Effector memory CD8-positive, alpha-beta T cell (primary cell): ENCODE results near the gene CDK19.
A peak's percentile ranks its signal among the peaks of the same experiment; 100 is the strongest.

ENCODE experiments used
- ATAC-seq: fragments of 150-1000 bp; cut with Tn5 transposase; replicated peaks from 2 replicates; pipeline ENCODE4 v1.10.0; 2021; ENCODE audit warnings: mild to moderate bottlenecking, moderate library complexity
- DNase-seq, 3 experiments: peaks; one replicate each; pipeline ENCODE4 v3.0.0; 2021
- H3K27ac Mint-ChIP-seq, 2 donors: one replicate each; pipeline ENCODE4 v1.8.0; 2022; ENCODE audit warnings: mild to moderate bottlenecking in 2 of 2, mixed read lengths in 2 of 2, moderate library complexity in 2 of 2
- H3K27me3 Mint-ChIP-seq, 2 donors: one replicate each; pipeline ENCODE4 v1.8.0; 2022; ENCODE audit warnings: mixed read lengths in 2 of 2
- H3K36me3 Mint-ChIP-seq: one replicate; pipeline ENCODE4 v1.8.0; 2022; ENCODE audit warnings: mild to moderate bottlenecking, moderate library complexity, mixed read lengths; ENCODE audit not compliant: insufficient read depth
- H3K4me1 Mint-ChIP-seq, 2 donors: one replicate each; pipeline ENCODE4 v1.8.0; 2022; ENCODE audit warnings: low read depth in 2 of 2, mixed read lengths in 2 of 2
- H3K4me3 Mint-ChIP-seq, 2 donors: one replicate each; pipeline ENCODE4 v1.8.0; 2022; ENCODE audit warnings: mild to moderate bottlenecking in 2 of 2, mixed read lengths in 2 of 2, moderate library complexity in 2 of 2
- H3K9me3 Mint-ChIP-seq, 2 donors: one replicate each; pipeline ENCODE4 v1.8.0; 2022; ENCODE audit warnings: mixed read lengths in 2 of 2

Gene CDK19

DNA sequence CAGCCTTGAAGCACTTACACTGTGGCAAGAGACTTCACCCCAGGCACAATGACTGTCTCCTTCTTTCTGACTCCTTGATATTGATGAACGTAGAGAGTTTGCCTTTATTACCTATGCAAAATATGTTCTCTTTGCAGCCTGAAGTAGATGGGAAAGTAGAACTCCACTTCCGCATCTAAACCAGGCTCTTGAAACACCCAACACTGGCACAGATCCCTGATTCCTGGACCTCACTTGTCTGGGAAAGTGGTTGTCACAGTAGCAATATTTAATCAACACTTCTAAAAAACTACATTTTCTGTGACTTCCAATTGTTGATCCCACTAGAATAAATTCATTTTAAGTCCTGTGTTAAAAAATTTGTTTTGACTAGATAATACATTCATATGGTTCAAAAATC is 143.1 kb downstream of the CDK19 start:
- ATAC-seq (no peak), DNase-seq (no peak)
- H3K4me3 Mint-ChIP-seq = no peak overlapping the region
- H3K36me3 Mint-ChIP-seq = no peaks in the 10 kb centered on the region
- H3K9me3 Mint-ChIP-seq = no peaks in the 10 kb centered on the region
- H3K4me1 Mint-ChIP-seq = no peaks in the 10 kb centered on the region
- H3K27me3 Mint-ChIP-seq = no peaks in the 10 kb centered on the region
- H3K27ac Mint-ChIP-seq = no peak overlapping the region

DNA sequence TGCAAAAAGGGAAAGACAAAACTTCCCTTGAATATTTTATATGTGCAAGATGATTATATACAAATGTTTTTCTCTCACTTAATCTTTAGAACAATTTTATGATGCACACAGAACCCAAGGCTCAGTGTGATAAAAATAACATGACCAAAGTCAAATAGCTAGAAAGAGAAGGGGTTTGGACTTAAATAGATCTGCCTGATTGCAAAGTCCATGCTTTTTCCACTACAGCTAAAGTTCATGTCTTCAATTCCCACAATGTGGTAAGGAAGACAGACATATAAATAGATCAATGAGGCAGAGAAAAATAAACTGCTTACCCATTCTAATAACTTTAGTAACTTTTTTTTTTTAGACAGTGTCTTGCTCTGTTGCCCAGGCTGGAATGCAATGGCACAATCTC is 143.8 kb downstream of the CDK19 start:
- no peak for ATAC-seq
- H3K27ac Mint-ChIP-seq = no peak overlapping the region
- no peaks in the 10 kb centered on the region for H3K9me3 Mint-ChIP-seq
- no peaks in the 10 kb centered on the region for H3K27me3 Mint-ChIP-seq
- no peak overlapping the region for H3K4me3 Mint-ChIP-seq
- no peak for DNase-seq
- no peaks in the 10 kb centered on the region for H3K4me1 Mint-ChIP-seq
- no peaks in the 10 kb centered on the region for H3K36me3 Mint-ChIP-seq

DNA sequence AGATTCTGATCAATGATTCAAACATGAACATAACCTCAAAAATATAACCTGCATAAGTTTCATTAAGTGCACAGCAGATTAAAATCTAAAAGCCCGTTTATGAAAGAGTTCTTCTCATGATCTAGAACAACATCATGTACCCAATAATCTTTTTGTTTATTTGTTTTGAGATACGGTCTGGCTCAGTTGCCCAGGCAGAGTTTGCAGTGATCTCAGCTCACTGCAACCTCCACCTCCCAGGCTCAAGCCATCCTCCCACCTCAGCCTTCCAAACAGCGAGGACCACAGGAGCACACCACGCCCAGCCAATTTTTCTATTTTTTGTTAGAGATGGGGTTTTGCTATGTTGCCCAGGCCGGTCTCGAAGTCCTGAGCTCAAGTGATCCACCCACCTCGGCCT is 149.7 kb downstream of the CDK19 start:
- Mint-ChIP-seq H3K9me3 (no peaks in the 10 kb centered on the region), H3K4me1 (peaks cover 0 to 4% of the 10 kb centered on the region in 2 donors), H3K36me3 (no peaks in the 10 kb centered on the region), H3K27me3 (no peaks in the 10 kb centered on the region), H3K4me3 (no peak overlapping the region), H3K27ac (peak overlapping the region in 1 of 2 donors; percentile 6)
- DNase-seq (no peak), ATAC-seq (no peak)

DNA sequence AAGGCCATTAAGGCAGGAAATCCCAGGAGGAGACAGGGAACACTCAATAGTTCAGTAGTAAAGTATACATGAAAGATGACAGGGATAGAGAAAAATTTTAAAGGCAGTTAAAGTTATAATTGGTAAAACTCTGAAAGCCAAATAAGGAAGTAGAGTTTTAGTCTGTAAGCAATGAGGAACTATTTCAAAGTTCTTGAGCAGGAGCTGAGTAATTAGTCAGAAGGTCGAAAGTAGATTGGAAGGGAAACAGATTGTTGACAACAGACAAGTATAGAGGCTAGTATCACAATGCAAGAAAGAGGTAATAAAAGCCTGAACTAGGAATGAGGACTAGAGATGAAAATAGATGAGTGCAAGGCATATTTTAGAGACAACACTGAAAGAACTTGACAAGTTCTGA is 150.3 kb downstream of the CDK19 start:
- H3K27ac Mint-ChIP-seq = peak overlapping the region in 1 of 2 donors; percentile 6

DNA sequence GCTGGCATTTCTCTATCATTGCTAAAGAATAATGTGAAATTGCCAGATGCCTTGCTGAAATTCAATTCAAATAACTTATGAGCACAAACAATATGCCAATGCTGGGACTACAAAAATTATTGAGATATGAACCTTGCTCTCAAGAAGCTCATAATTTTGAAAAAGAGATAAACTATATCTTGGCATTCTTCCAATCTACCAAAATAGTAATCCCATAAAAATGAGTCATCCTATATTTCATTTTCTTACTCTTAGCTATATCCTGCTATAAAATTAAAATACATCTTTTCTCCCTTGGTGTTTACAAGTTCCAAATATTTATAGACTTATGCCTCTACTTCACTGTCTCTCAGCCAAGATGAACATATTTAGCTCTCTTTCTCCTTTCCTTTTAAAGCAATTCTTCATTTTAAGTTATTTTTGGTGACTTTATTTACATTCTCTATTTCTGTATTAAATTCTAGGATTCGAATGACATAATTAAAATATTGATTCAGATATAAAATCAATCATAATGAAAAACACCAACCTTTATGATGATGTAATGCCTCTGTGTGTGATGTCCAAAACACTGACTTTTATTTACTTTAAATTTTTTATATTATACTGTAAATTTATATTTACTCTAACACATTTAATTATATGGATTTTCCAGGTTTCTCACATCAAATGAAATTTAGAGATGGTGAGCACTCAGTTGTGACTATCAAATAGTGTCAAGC is 152.6 kb downstream of the CDK19 start:
- Mint-ChIP-seq H3K4me1 (peaks cover 0 to 4% of the 10 kb centered on the region in 2 donors), H3K27me3 (no peaks in the 10 kb centered on the region), H3K4me3 (no peak overlapping the region), H3K27ac (no peak overlapping the region), H3K36me3 (no peaks in the 10 kb centered on the region), H3K9me3 (no peaks in the 10 kb centered on the region)
- DNase-seq (no peak), ATAC-seq (no peak)

More for the DNA sequence above, 150.3 kb downstream of the CDK19 start:
- Mint-ChIP-seq H3K4me3 (no peak overlapping the region), H3K36me3 (no peaks in the 10 kb centered on the region), H3K4me1 (peaks cover 0 to 4% of the 10 kb centered on the region in 2 donors), H3K9me3 (no peaks in the 10 kb centered on the region), H3K27me3 (no peaks in the 10 kb centered on the region)
- ATAC-seq = no peak
- DNase-seq = no peak

DNA sequence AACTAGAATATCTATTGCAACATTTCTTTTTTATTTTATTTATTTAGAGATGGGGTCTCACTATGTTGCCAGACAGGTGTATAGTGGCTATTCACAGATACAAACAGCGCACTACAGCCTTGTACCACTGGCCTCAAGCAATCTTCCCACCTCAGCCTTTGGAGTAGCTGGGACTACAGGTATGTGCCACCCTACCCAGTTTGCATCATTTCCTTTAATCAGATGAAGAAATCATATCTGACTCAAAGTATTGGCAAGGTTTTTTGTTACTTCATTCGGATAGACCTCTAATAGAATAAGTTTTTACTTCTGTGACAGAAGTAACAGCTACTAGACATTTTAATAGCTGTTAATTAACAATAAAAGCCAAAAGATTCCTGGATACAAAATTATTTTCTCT is 153.9 kb downstream of the CDK19 start:
- ATAC-seq (no peak), DNase-seq (no peak)
- Mint-ChIP-seq H3K9me3 (no peaks in the 10 kb centered on the region), H3K27ac (no peak overlapping the region), H3K27me3 (no peaks in the 10 kb centered on the region), H3K4me1 (peaks cover 0 to 4% of the 10 kb centered on the region in 2 donors), H3K36me3 (no peaks in the 10 kb centered on the region), H3K4me3 (no peak overlapping the region)

DNA sequence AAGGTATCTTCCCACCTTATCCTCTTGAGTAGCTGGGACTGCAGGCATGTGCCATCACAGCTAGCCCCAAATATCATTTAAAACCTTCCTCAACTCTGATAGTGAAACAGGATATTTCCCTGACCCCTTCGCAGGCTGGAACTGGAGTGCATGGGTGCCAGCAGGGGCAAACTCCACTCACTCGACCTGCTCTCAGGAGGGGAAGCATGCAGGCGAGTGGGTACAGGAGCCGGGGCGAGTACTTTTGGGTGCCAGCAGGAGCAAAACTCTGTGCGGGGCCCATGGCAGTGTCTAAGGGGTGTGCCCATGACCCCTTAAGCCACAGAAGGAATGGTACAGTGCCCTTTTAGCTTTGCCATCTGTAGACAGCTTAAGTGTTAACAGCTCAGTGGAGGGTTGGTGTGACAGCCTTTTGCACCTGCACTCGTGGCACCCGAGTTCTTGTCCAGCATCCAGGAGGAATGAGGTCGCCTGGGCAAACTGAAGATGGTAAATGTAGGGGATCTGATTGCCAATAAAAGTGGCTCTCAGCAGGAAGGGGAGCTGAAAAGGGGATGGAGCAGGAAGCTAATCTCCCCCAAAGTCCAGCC is 155.1 kb downstream of the CDK19 start:
- ATAC-seq = no peak
- Mint-ChIP-seq H3K27ac (no peak overlapping the region), H3K9me3 (no peaks in the 10 kb centered on the region), H3K27me3 (no peaks in the 10 kb centered on the region), H3K4me1 (peaks cover 0 to 4% of the 10 kb centered on the region in 2 donors), H3K36me3 (no peaks in the 10 kb centered on the region), H3K4me3 (no peak overlapping the region)
- no peak for DNase-seq

DNA sequence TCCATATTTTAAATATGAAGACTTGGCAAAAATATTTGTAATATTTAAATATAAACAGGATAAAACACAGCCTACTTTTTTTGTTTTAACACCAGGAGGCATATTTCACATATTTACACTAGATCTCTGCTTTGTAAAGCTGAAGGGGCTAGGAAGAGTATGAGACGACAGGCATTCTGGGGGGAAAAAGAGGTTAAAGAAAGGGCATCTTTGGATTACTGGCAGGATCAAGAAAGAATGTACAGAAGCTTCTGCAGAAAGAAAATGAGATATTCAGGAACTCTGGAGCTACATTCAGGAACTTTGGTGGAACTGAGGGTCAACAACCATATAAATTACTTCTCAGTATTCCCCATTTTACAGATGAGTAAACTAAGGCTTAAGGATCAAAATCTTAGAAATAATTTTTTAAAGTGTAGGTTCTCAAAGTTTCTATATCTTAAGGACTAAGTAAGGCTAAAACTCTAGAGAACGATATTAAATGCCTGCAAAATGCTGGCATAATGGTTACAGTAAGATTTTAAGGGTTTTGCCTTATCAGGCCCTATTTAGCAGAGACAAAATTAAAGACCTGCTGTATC is 156.5 kb downstream of the CDK19 start:
- DNase-seq (no peak), ATAC-seq (no peak)
- Mint-ChIP-seq H3K4me3 (no peak overlapping the region), H3K27ac (no peak overlapping the region), H3K27me3 (no peaks in the 10 kb centered on the region), H3K36me3 (no peaks in the 10 kb centered on the region), H3K9me3 (no peaks in the 10 kb centered on the region), H3K4me1 (no peaks in the 10 kb centered on the region)

DNA sequence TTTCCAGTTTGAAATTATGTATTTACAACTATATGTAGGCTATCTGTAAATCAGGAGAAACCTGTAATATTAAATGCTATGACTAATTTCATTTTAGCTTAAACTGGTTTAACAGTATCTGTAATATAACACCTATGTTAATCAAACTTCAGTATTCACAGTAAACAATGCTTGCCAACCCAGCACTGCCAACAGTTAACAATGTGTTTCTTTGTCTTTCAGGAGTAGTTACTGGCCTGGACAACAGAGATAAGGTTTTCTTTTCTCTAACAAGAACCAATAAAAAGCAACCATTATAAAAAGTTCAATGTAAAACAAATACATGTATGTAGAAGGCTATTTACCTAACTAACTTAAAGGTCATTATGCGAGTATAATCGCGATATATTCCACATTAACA is 158.8 kb downstream of the CDK19 start:
- H3K36me3 Mint-ChIP-seq = no peaks in the 10 kb centered on the region
- H3K4me1 Mint-ChIP-seq = peaks cover 0 to 1% of the 10 kb centered on the region in 2 donors
- no peak overlapping the region for H3K4me3 Mint-ChIP-seq
- DNase-seq (no peak), ATAC-seq (no peak)
- no peaks in the 10 kb centered on the region for H3K27me3 Mint-ChIP-seq
- no peaks in the 10 kb centered on the region for H3K9me3 Mint-ChIP-seq
- no peak overlapping the region for H3K27ac Mint-ChIP-seq

DNA sequence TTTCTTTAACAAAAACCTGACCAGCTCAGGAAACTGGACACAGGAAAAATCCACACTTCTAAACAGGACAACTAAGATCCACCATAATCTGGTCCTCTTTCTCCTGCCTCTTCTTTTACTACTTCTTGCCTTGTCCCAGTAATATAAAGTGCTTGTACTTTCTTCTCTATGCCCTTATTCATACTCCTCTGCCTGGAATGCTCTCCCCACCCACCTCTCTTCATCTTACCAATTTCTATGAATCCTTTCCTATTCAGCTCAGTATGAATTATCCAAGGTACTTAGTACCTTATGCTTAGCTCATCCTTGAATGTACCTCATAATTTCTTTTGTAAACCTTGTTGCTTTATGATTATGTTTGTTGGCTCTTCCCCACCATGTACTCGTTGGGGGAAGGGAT is 159.4 kb downstream of the CDK19 start:
- Mint-ChIP-seq H3K4me3 (no peak overlapping the region), H3K27me3 (no peaks in the 10 kb centered on the region), H3K9me3 (no peaks in the 10 kb centered on the region), H3K4me1 (peaks cover 0 to 1% of the 10 kb centered on the region in 2 donors), H3K27ac (no peak overlapping the region), H3K36me3 (no peaks in the 10 kb centered on the region)
- DNase-seq = no peak
- ATAC-seq = no peak

DNA sequence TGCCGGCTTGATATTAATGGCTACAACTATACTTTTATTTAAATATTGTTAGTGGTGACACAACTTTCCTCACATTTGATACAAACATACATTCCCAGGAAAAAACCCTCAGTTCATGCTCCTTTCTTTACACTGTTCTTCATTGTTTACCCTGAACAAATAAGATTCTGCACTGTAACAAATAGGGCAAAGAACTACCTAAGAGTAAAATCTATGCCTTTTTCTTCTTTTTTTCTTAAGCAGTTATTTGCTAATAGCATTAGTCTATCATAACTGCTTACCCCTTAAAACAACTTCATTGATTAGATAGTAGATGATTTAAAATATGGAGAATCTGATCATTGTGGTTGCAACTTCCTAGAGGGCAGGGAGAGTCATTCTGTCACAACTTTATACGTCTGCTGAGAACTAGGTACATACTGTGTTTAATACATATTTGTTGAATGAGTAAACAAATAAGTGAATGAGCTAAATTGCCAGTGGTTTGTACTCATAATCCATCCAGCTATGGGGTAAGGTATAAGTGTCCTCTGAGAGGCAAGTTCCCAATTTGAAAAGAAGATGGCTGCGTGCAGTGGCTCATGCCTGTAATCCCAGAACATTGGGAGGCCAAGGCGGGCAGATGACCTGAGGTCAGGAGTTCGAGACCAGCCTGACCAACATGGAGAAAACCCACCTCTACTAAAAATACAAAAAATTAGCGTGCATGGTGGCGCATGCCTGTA is 161.0 kb downstream of the CDK19 start:
- no peak for DNase-seq
- Mint-ChIP-seq H3K9me3 (no peaks in the 10 kb centered on the region), H3K27ac (no peak overlapping the region), H3K4me3 (no peak overlapping the region), H3K27me3 (no peaks in the 10 kb centered on the region), H3K36me3 (no peaks in the 10 kb centered on the region), H3K4me1 (peaks cover 0 to 1% of the 10 kb centered on the region in 2 donors)
- no peak for ATAC-seq

DNA sequence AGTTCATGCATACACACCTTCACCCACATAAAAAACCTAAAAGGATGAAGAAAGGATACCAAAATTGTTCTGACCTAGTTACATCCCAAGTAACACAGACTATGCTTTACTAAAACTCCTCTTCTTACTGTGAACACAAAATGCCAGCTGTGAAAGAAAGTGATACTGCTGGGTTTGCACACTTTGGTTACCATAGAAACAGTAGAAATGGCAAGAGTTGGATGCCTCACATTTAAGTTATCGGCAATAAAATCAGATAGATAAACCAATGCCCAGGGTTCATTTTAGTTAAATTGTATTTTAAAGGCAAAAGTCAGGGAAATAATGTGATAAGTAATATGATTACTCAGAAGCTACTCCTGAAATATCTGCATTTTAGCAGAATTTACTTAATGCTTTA is 161.9 kb downstream of the CDK19 start:
- Mint-ChIP-seq H3K36me3 (peaks cover 5% of the 10 kb centered on the region), H3K27ac (no peak overlapping the region), H3K4me3 (no peak overlapping the region), H3K4me1 (peaks cover 0 to 1% of the 10 kb centered on the region in 2 donors), H3K9me3 (no peaks in the 10 kb centered on the region), H3K27me3 (no peaks in the 10 kb centered on the region)
- DNase-seq (no peak), ATAC-seq (no peak)

DNA sequence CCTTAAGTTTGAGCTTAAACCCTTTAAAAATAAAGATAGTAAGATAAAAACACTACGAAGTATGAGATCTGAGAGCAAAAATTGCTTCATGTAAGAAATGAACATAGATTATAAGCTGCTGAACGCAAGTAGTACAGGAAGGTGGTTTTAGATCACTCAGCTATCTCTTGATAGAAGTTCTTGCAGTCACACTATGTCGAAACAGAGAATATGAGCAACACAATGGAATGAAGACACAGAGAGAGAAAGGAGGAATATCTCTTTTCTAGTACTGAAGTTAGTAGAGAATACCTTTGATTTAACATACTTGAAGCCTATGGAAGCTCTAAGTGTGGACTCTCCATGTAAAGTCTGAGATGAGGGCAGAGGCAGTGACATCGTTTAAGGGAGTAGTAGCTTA is 162.7 kb downstream of the CDK19 start:
- Mint-ChIP-seq H3K4me3 (no peak overlapping the region), H3K27ac (peak overlapping the region in 1 of 2 donors; percentile 57), H3K27me3 (no peaks in the 10 kb centered on the region), H3K36me3 (peaks cover 5% of the 10 kb centered on the region), H3K9me3 (no peaks in the 10 kb centered on the region), H3K4me1 (peaks cover 0 to 1% of the 10 kb centered on the region in 2 donors)
- ATAC-seq = no peak
- no peak for DNase-seq

DNA sequence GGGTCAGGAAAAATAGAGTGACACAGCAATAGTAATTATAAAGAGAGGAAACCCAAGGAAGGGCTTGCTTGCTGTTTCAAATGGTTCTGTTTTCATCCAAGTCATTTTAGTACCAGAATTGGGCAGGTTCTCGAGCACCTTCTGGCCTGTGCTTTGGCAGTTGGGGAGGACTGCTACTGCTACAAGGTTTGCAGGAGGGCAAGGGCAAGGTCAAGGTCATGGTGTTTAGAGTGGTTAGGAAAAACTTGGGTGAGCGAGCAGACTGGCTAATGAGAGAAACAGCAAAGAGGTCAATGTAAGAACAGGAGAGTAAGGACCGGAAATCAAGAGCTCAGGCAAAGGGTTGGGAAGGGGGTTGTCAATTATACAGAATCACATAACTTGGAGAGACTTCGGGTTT is 164.5 kb downstream of the CDK19 start:
- Mint-ChIP-seq H3K27me3 (no peaks in the 10 kb centered on the region), H3K36me3 (peaks cover 5% of the 10 kb centered on the region), H3K4me3 (no peak overlapping the region), H3K9me3 (no peaks in the 10 kb centered on the region), H3K4me1 (peaks cover 0 to 1% of the 10 kb centered on the region in 2 donors), H3K27ac (no peak overlapping the region)
- DNase-seq = no peak
- ATAC-seq = no peak
